Stimulated activated CD4-positive, alpha-beta T cell treated with anti-CD3 and anti-CD28 coated beads, Interleukin-4, amount 100 ng/mL, for 1 hour (primary cell): ENCODE data around the gene ZFPM1.

Experiments used
- DNase-seq: peaks from one replicate; pipeline ENCODE4 v3.0.0-alpha.2; 2020

Gene ZFPM1

GRCh38 chr16:88531346-88531745 is 78.3 kb downstream of the ZFPM1 start:
- DNase-seq, result no peak

GRCh38 chr16:88531931-88532433 is 78.9 kb downstream of the ZFPM1 start:
- DNase-seq, result no peak

- DNase-seq, result no peak
Observed at GRCh38 chr16:88532434-88533241, 79.6 kb downstream of the ZFPM1 start.

- DNase-seq, result no peak
Observed at GRCh38 chr16:88533381-88533917, 80.4 kb downstream of the ZFPM1 start.

GRCh38 chr16:88533932-88534637 is 81.0 kb downstream of the ZFPM1 start:
- peak; percentile 82 for DNase-seq

- peak; percentile 39 for DNase-seq
Observed at GRCh38 chr16:88534638-88535190, 81.6 kb downstream of the ZFPM1 start.

DNA sequence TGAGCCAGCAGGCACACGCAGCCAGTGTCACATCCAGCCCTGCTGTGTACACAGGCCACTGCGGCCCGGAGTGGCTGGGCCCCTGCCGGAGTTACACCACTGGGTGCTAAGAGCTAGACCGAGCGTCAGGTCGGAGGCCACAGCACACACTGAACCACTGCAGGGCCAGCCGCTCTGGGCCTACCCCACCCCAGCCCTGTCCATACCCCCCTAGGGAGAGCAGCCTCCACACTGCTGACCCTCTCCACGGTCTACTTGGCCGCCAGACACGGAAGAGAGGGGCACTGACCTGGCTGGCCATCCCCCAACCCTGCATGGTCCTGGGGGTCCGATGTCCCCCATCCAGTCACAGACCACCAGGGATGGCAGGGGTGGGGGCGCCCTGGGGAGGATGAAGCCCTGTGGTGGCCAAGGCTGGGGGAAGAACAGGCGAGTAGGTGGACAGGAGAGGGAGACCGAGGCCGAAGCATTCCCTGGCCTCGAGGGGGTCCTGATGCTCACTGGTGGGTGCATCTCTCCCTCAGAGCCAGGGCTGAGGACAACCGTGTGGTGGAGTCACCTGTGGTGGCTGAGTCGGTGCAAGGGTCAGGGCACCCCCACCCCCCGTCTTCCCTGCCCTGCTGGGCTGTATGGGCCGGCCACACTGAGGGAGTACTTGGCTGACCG is 82.2 kb downstream of the ZFPM1 start:
- DNase-seq, result no peak

DNA sequence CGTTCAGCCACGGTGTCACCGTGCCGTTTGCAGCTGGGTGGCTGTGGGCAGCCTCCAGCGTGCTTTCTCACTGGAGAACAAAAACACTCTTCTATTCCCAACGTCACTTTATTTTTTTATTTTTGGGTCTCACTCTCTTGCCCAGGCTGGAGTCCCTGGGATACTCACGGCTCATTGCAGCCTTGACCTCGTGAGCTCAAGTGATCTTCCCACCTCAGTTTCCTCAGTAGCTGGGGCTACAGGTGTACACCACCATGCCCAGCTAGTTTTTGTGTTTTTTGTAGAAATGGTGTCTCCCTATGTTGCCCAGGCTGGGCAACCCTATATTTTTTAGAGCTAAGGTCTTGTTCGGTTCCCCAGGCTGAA is 82.8 kb downstream of the ZFPM1 start:
- DNase-seq, result no peak

GRCh38 chr16:88536510-88536909 is 83.4 kb downstream of the ZFPM1 start:
- no peak for DNase-seq

- no peak for DNase-seq
Observed at GRCh38 chr16:88536971-88537751, 84.1 kb downstream of the ZFPM1 start.

DNA sequence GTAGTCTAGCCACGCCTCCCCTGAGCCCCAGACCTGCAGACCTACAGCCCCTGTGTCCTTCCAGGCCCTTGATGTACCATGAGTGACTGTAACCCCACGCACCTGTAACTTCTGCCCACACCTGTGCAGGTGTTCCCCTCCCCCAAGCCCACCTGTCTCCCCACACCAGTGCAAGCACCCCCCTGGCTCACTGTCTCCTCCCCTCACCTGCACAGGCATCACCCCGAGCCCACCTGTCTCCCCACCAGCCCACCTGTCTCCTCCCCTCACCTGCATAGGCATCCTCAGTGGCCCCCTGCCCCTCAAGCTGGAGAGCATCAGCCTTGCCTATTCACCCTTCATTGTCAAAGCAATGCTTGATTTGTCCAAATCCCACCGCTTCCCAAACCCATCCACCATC is 84.8 kb downstream of the ZFPM1 start:
- DNase-seq, result no peak

GRCh38 chr16:88538366-88539060 is 85.4 kb downstream of the ZFPM1 start:
- no peak for DNase-seq

- DNase-seq, result no peak
Observed at GRCh38 chr16:88539261-88539651, 86.2 kb downstream of the ZFPM1 start.

GRCh38 chr16:88539652-88540345 is 86.7 kb downstream of the ZFPM1 start:
- DNase-seq, result no peak

GRCh38 chr16:88540346-88540977 is 87.4 kb downstream of the ZFPM1 start:
- no peak for DNase-seq

DNA sequence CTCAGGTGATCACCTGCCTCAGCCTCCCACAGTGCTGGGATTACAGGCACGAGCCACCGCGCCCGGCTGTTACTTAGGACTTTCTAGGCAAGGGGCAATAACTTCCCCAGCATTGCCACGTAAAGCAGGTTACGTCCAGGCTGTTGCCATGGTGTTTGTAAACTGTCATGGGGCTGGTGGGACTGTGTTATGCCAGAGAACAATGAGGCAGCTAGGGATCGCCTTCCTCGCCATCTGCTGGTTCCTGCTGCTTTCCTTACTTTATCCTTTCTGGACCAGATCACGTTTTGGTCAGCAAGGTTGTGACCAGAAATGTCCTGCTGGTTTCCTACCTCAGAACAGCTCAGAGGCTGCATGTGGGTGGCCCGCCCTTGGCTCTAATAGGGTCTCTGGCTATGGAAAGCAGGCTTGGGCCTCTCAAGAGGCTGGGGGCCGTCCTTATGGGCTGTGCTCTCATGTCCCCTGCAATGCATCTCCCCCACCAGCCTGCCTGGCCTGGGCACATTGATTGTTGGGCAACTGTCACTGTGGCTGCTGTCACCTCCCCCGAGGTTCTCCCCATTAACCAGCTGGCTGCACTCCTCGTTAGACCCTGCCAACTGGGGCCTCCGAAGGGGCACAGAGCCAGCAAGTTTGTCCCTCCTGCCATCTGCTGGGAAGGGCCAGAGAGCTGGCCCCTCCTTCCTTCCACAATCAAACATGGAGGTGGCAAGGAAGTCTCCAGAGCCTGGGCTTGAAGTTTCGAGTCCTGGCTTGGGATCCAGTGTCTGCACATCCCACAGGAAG is 88.9 kb downstream of the ZFPM1 start:
- no peak for DNase-seq

- DNase-seq, result no peak
Observed at GRCh38 chr16:88543230-88543813, 90.2 kb downstream of the ZFPM1 start.

DNA sequence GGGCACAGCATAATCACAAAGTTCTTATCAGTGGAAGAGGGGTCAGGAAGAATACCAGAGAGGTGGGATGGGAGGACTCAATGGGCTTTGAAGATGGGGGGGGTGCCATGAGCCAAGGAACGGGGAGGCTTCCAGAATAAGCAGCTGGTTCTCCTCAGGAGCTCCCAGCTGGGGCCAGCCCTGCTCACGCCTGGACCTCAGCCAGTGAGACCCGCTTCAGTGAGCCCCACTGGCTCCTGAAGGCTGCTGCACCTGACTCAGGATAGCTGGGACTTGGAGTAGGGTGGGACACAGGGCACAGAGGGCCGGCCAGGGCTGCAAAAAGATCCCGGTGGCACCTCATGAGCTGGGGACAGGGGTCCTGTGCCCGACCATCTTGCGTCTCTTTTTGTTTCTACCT is 92.7 kb downstream of the ZFPM1 start:
- DNase-seq, result no peak
